ENCODE data around the gene PLXNA4. TPM values are rescaled to one million over a fixed set of nuclear protein-coding genes. Genes with fewer than 3 reads are reported as not detected.

Gene PLXNA4
- total RNA-seq, 1 donor from 2014 or later: 3.5 TPM

GRCh38 chr7:132361146-132361545 lies 215.1 kb downstream of the PLXNA4 start:
- no peak for DNase-seq (ENCODE audit: low spot score)
- H3K4me3 Mint-ChIP-seq (ENCODE audit: unreplicated experiment): no peak overlapping the region
- no peaks in the 10 kb centered on the region for H3K36me3 Mint-ChIP-seq (ENCODE audit: low read depth, unreplicated experiment)
- peaks cover 4% of the 10 kb centered on the region for H3K27me3 Mint-ChIP-seq (ENCODE audit: unreplicated experiment)
- no peaks in the 10 kb centered on the region for H3K4me1 Mint-ChIP-seq (ENCODE audit: unreplicated experiment)
- TF ChIP-seq, protein P1, sequence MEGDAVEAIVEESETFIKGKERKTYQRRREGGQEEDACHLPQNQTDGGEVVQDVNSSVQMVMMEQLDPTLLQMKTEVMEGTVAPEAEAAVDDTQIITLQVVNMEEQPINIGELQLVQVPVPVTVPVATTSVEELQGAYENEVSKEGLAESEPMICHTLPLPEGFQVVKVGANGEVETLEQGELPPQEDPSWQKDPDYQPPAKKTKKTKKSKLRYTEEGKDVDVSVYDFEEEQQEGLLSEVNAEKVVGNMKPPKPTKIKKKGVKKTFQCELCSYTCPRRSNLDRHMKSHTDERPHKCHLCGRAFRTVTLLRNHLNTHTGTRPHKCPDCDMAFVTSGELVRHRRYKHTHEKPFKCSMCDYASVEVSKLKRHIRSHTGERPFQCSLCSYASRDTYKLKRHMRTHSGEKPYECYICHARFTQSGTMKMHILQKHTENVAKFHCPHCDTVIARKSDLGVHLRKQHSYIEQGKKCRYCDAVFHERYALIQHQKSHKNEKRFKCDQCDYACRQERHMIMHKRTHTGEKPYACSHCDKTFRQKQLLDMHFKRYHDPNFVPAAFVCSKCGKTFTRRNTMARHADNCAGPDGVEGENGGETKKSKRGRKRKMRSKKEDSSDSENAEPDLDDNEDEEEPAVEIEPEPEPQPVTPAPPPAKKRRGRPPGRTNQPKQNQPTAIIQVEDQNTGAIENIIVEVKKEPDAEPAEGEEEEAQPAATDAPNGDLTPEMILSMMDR (IDR thresholded peaks at IDR 0.05; ENCODE audit: unreplicated experiment): no peak
- H3K27ac Mint-ChIP-seq (ENCODE audit: unreplicated experiment): no peak overlapping the region
- H3K9me3 Mint-ChIP-seq (ENCODE audit: unreplicated experiment): no peaks in the 10 kb centered on the region

DNA sequence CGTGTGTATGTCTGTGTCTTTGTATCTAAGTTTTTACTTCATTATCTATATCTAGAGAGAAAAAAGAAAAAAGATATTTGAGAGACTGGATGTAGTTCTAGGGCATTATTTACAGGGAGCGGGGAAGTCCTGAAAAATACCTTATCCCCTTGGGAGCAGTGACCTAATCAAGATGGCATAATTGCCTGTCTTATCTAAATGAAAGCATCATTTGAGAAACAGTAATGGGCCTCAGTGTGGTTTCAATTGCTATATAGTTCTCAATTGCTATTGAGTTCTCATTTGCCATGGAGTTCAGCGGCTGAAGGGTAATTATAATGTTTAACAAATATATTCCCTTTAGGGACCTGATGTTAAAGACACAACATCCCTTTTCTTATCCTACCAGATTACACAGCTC lies 216.5 kb downstream of the PLXNA4 start:
- no peaks in the 10 kb centered on the region for H3K9me3 Mint-ChIP-seq (ENCODE audit: unreplicated experiment)
- no peak overlapping the region for H3K27ac Mint-ChIP-seq (ENCODE audit: unreplicated experiment)
- H3K4me3 Mint-ChIP-seq (ENCODE audit: unreplicated experiment): no peak overlapping the region
- DNase-seq (ENCODE audit: low spot score): no peak
- TF ChIP-seq, protein P1 (IDR thresholded peaks at IDR 0.05; ENCODE audit: unreplicated experiment): no peak
- H3K36me3 Mint-ChIP-seq (ENCODE audit: low read depth, unreplicated experiment): no peaks in the 10 kb centered on the region
- H3K27me3 Mint-ChIP-seq (ENCODE audit: unreplicated experiment): no peaks in the 10 kb centered on the region
- peaks cover 4% of the 10 kb centered on the region for H3K4me1 Mint-ChIP-seq (ENCODE audit: unreplicated experiment)

GRCh38 chr7:132355048-132355447 lies 221.2 kb downstream of the PLXNA4 start:
- no peak overlapping the region for H3K4me3 Mint-ChIP-seq (ENCODE audit: unreplicated experiment)
- TF ChIP-seq, protein P1 (IDR thresholded peaks at IDR 0.05; ENCODE audit: unreplicated experiment): no peak
- DNase-seq (ENCODE audit: low spot score): no peak

DNA sequence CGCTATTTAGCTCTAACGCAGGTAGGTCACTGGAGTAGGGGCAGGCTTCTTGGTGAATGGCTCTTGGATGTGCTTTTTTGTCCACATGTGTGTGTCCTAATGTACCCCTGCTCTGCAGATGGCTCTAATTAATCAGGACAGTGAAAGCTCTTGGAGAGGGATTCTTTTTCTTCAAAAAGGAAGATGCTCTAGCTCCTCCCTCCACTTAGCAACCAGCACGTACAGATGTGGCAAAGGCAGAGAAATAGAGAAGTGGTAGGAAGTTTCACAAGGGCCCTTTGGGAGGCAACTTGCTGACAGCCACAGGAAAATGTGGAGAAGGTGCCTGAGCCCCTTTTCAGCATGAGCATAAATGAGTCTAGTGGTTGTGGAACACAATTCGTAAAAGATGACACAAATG lies 221.7 kb downstream of the PLXNA4 start:
- Mint-ChIP-seq H3K36me3 (ENCODE audit: low read depth, unreplicated experiment) (no peaks in the 10 kb centered on the region), H3K27me3 (ENCODE audit: unreplicated experiment) (no peaks in the 10 kb centered on the region), H3K4me1 (ENCODE audit: unreplicated experiment) (peaks cover 4% of the 10 kb centered on the region), H3K9me3 (ENCODE audit: unreplicated experiment) (no peaks in the 10 kb centered on the region), H3K4me3 (ENCODE audit: unreplicated experiment) (no peak overlapping the region), H3K27ac (ENCODE audit: unreplicated experiment) (no peak overlapping the region)
- DNase-seq (ENCODE audit: low spot score): no peak
- TF ChIP-seq, protein P1 (IDR thresholded peaks at IDR 0.05; ENCODE audit: unreplicated experiment): no peak

More at GRCh38 chr7:132355048-132355447, 221.2 kb downstream of the PLXNA4 start:
- H3K27ac Mint-ChIP-seq (ENCODE audit: unreplicated experiment): no peak overlapping the region
- no peaks in the 10 kb centered on the region for H3K9me3 Mint-ChIP-seq (ENCODE audit: unreplicated experiment)
- peaks cover 4% of the 10 kb centered on the region for H3K4me1 Mint-ChIP-seq (ENCODE audit: unreplicated experiment)
- H3K27me3 Mint-ChIP-seq (ENCODE audit: unreplicated experiment): no peaks in the 10 kb centered on the region
- no peaks in the 10 kb centered on the region for H3K36me3 Mint-ChIP-seq (ENCODE audit: low read depth, unreplicated experiment)

DNA sequence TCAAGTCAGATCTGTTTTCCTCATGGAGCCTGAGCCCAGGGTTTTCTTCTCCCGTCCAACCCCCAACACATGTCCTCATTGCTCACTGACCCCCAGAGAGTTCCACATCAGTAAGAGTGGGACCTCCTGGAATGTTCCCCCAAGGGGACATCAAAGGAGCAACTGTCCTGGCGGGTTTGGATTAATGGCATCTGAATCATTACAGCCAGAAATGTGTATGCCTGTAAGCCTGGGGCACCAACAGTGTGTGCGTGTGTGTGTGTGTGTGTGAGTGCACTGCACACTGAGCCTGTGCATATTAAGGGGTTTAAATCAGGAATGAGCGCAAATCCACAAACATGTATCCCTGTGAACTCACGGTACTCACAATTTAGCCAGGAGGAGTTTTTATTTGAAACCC lies 222.3 kb downstream of the PLXNA4 start:
- no peak overlapping the region for H3K27ac Mint-ChIP-seq (ENCODE audit: unreplicated experiment)
- TF ChIP-seq, protein P1 (IDR thresholded peaks at IDR 0.05; ENCODE audit: unreplicated experiment): no peak
- no peaks in the 10 kb centered on the region for H3K27me3 Mint-ChIP-seq (ENCODE audit: unreplicated experiment)
- H3K36me3 Mint-ChIP-seq (ENCODE audit: low read depth, unreplicated experiment): no peaks in the 10 kb centered on the region
- no peaks in the 10 kb centered on the region for H3K9me3 Mint-ChIP-seq (ENCODE audit: unreplicated experiment)
- no peak for DNase-seq (ENCODE audit: low spot score)
- H3K4me3 Mint-ChIP-seq (ENCODE audit: unreplicated experiment): no peak overlapping the region
- peaks cover 4% of the 10 kb centered on the region for H3K4me1 Mint-ChIP-seq (ENCODE audit: unreplicated experiment)

Data from endothelial cell (in vitro differentiated cells).